ENCODE data around the gene A1CF.
"Not testable (repeated sequence)": the region's sequence is repeated elsewhere in the genome, so short reads cannot be mapped to it uniquely, and the experiment has no call there.

A1CF gene

GRCh38 chr10:50766774-50767513, 118.5 kb downstream of the A1CF start:
- H3K9me2 ChIP-seq (replicated peaks; ENCODE audit: insufficient read depth, low read length); H3K4me2 ChIP-seq (ENCODE audit: low read depth, low read length); H3K4me1 ChIP-seq (ENCODE audit: low read length); H4K20me1 ChIP-seq (ENCODE audit: insufficient read depth, low read length); DNase-seq; H3K4me3 ChIP-seq (ENCODE audit: low read length); H3F3A ChIP-seq (ENCODE audit: insufficient read depth, low read length); H2AFZ ChIP-seq (ENCODE audit: low read length); H3K9me3 ChIP-seq (replicated peaks; ENCODE audit: insufficient read depth, low read length); H3K27ac ChIP-seq (ENCODE audit: low read length); H3K79me2 ChIP-seq (ENCODE audit: low read length); H3K9ac ChIP-seq (ENCODE audit: low read length); H3K27me3 ChIP-seq (replicated peaks; ENCODE audit: insufficient read depth, low read length); H3K36me3 ChIP-seq (replicated peaks; ENCODE audit: insufficient read depth, low read length): not testable (repeated sequence)
